Gastrocnemius medialis (tissue), 4 donors: ENCODE data around the gene SCNN1B.

Experiments
- CTCF ChIP-seq, 5 experiments: fragments of 450-650 bp in 3 of 5; fragments of 200-600 bp in 2 of 5; sonication (generic) in 2 of 5; IDR thresholded peaks in 4 of 5; conservative IDR thresholded peaks in 1 of 5; 1 replicate in 4 of 5; 2 replicates in 1 of 5; pipeline ENCODE4 v1.5.1; 2016 to 2019; ENCODE audit warnings: antibody characterized with exemption in 5 of 5, mild to moderate bottlenecking in 3 of 5, moderate library complexity in 3 of 5
- POLR2A ChIP-seq, 2 donors: fragments of 450-650 bp; IDR thresholded peaks; one replicate each; pipeline ENCODE4 v1.6.1; 2017; ENCODE audit warnings: antibody characterized with exemption in 2 of 2, mild to moderate bottlenecking in 2 of 2, moderate library complexity in 2 of 2

- TF ChIP-seq CTCF (IDR thresholded peaks at IDR 0.05 in 4 of 5, conservative IDR thresholded peaks at IDR 0.05 in 1 of 5), result no peak
- no peak for TF ChIP-seq POLR2A (IDR thresholded peaks at IDR 0.05)
These were observed 19.5 kb upstream of the SCNN1B start for GRCh38 chr16:23282568-23282967.
